Esophagus squamous epithelium (tissue), 5 donors: ENCODE measurements around the gene RABGEF1. TPM values are rescaled to one million over a fixed set of nuclear protein-coding genes. Genes with fewer than 3 reads are reported as not detected.

Source experiments
- DNase-seq: peaks from one replicate; lab custom pipeline; 2025; lab: John Stamatoyannopoulos, UW
- H3K27ac ChIP-seq, 4 donors: fragments of 200-600 bp; sonication (generic); one replicate each; pipeline ENCODE4 v1.5.1; 2016 to 2019; ENCODE audit warnings: mild to moderate bottlenecking in 1 of 4
- H3K27me3 ChIP-seq, 4 donors: fragments of 200-600 bp; sonication (generic); 1 replicate in 3 of 4; 2 replicates in 1 of 4; pipeline versions ENCODE4 v1.5.1 to v1.6.0; 2017 to 2021; ENCODE audit warnings: antibody characterized with exemption in 1 of 4
- H3K36me3 ChIP-seq, 3 donors: fragments of 200-600 bp; sonication (generic); one replicate each; pipeline ENCODE4 v1.5.1; 2016 to 2019
- H3K4me1 ChIP-seq, 3 donors: fragments of 200-600 bp; sonication (generic); one replicate each; pipeline ENCODE4 v1.5.1; 2017 to 2019
- H3K4me3 ChIP-seq, 4 donors: fragments of 200-600 bp; sonication (generic); 1 replicate in 3 of 4; 2 replicates in 1 of 4; pipeline ENCODE4 v1.5.1; 2016 to 2019; ENCODE audit warnings: mild to moderate bottlenecking in 2 of 4, moderate library complexity in 1 of 4
- H3K9me3 ChIP-seq, 3 donors: fragments of 200-600 bp; sonication (generic); one replicate each; pipeline ENCODE4 v1.5.1; 2016 to 2019
- POLR2A ChIP-seq, 4 donors: fragments of 450-650 bp; IDR thresholded peaks; one replicate each; pipeline ENCODE4 v1.6.1; 2017; ENCODE audit warnings: antibody characterized with exemption in 4 of 4, mild to moderate bottlenecking in 4 of 4, moderate library complexity in 3 of 4
- WGBS, 2 donors: methylation state at CpG; one replicate each; pipeline ENCODE4 v1.1.5; 2018; 5-methylcytosine and 5-hydroxymethylcytosine counted together
- intact Hi-C: fragments of 100-400 bp; cut with DNase I; formaldehyde crosslinking; loops from one replicate; pipeline ENCODE4 v1.15.0; 2022
- total RNA-seq, 4 donors: library from RNA; depleted of rRNA; stranded (reverse); fragments of >200 nt; gene quantifications; one replicate each; pipeline ENCODE4 v1.1.0, GENCODE V29; 2016
- TF ChIP-seq, protein P1 (sequence below), 6 experiments: fragments of 450-650 bp in 4 of 6; fragments of 200-600 bp in 2 of 6; sonication (generic) in 2 of 6; IDR thresholded peaks; one replicate each; pipeline ENCODE4 v1.5.1; 2016 to 2019; ENCODE audit warnings: antibody characterized with exemption in 6 of 6, mild to moderate bottlenecking in 4 of 6, moderate library complexity in 4 of 6
- donor health status: DM: yes; HTN: yes; CAD: no.

RABGEF1 gene
- total RNA-seq, 4 donors from 2014 or later = 27.8 to 48.9 (median 33.5) TPM

DNA sequence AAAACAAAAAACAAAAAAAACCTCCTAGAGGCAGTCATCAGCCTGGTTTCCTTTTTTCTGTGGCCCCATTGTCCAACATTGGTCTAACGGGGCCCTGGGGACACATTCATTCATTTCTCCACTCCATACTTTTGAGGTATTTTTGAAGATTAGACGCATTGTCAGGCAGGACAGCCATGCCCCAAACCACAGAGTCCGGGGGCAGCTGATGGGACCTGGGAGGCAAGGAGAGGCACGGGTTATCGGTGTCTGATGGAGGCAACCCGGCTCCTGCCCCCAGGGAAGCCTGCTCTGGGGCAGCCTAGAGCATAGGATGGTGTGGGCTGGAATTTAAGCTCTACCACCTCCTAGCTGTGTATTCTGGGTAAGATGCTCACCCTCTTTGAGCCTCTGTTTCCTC, 6.5 kb upstream of the RABGEF1 start:
- H3K36me3 ChIP-seq = peaks cover 0 to 29% (median 0%) of the 10 kb centered on the region in 3 donors
- no peak overlapping the region for H3K4me3 ChIP-seq
- TF ChIP-seq, protein P1, sequence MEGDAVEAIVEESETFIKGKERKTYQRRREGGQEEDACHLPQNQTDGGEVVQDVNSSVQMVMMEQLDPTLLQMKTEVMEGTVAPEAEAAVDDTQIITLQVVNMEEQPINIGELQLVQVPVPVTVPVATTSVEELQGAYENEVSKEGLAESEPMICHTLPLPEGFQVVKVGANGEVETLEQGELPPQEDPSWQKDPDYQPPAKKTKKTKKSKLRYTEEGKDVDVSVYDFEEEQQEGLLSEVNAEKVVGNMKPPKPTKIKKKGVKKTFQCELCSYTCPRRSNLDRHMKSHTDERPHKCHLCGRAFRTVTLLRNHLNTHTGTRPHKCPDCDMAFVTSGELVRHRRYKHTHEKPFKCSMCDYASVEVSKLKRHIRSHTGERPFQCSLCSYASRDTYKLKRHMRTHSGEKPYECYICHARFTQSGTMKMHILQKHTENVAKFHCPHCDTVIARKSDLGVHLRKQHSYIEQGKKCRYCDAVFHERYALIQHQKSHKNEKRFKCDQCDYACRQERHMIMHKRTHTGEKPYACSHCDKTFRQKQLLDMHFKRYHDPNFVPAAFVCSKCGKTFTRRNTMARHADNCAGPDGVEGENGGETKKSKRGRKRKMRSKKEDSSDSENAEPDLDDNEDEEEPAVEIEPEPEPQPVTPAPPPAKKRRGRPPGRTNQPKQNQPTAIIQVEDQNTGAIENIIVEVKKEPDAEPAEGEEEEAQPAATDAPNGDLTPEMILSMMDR (IDR thresholded peaks at IDR 0.05) = no peak
- TF ChIP-seq POLR2A (IDR thresholded peaks at IDR 0.05) = no peak
- H3K27me3 ChIP-seq = no peaks in the 10 kb centered on the region
- H3K27ac ChIP-seq = no peak overlapping the region
- DNase-seq = no peak
- 93 to 94% methylated on average over 6 of the region's 6 CpGs for WGBS, 2 donors
- H3K9me3 ChIP-seq = peaks cover 0 to 8% (median 0%) of the 10 kb centered on the region in 3 donors
- intact Hi-C loops = loop anchor here (10.0 kb wide), 1 partner anchor 49 kb away; no protein-coding TSS in a partner anchor
- H3K4me1 ChIP-seq = peaks cover 0 to 27% (median 0%) of the 10 kb centered on the region in 3 donors

- Histone ChIP-seq H3K4me1 (peaks cover 3 to 37% (median 4%) of the 10 kb centered on the region in 3 donors), H3K4me3 (no peak overlapping the region), H3K9me3 (peaks cover 0 to 8% (median 0%) of the 10 kb centered on the region in 3 donors), H3K27me3 (no peaks in the 10 kb centered on the region), H3K36me3 (peaks cover 0 to 22% (median 0%) of the 10 kb centered on the region in 3 donors), H3K27ac (no peak overlapping the region)
- intact Hi-C loops = loop anchor here (10.0 kb wide), 1 partner anchor 50 kb away; no protein-coding TSS in a partner anchor
- TF ChIP-seq, protein P1 (IDR thresholded peaks at IDR 0.05) = no peak
- TF ChIP-seq POLR2A (IDR thresholded peaks at IDR 0.05) = no peak
- WGBS, 2 donors = 79 to 93% methylated on average over 3 of the region's 3 CpGs
- no peak for DNase-seq
These were observed 5.4 kb upstream of the RABGEF1 start for GRCh38 chr7:66735154-66735553.

- no peak overlapping the region for H3K27ac ChIP-seq
- no peaks in the 10 kb centered on the region for H3K27me3 ChIP-seq
- TF ChIP-seq, protein P1 (IDR thresholded peaks at IDR 0.05) = no peak
- no peak for TF ChIP-seq POLR2A (IDR thresholded peaks at IDR 0.05)
- H3K9me3 ChIP-seq = peaks cover 0 to 8% (median 0%) of the 10 kb centered on the region in 3 donors
- peaks cover 3 to 37% (median 4%) of the 10 kb centered on the region in 3 donors for H3K4me1 ChIP-seq
- H3K4me3 ChIP-seq = no peak overlapping the region
- WGBS, 2 donors = 83 to 93% methylated on average over 1 of the region's 1 CpG
- peaks cover 0 to 22% (median 0%) of the 10 kb centered on the region in 3 donors for H3K36me3 ChIP-seq
- intact Hi-C loops = loop anchor here (10.0 kb wide), 1 partner anchor 51 kb away; no protein-coding TSS in a partner anchor
- DNase-seq = no peak
These were observed 4.7 kb upstream of the RABGEF1 start for GRCh38 chr7:66735850-66736249.

- no peak for TF ChIP-seq POLR2A (IDR thresholded peaks at IDR 0.05)
- TF ChIP-seq, protein P1 (IDR thresholded peaks at IDR 0.05) = no peak
- no peak overlapping the region for H3K4me3 ChIP-seq
- H3K4me1 ChIP-seq = peaks cover 8 to 44% (median 9%) of the 10 kb centered on the region in 3 donors
- H3K9me3 ChIP-seq = peaks cover 0 to 8% (median 0%) of the 10 kb centered on the region in 3 donors
- DNase-seq = no peak
- H3K36me3 ChIP-seq = peaks cover 0 to 22% (median 0%) of the 10 kb centered on the region in 3 donors
- intact Hi-C loops = loop anchor here (10.0 kb wide), 1 partner anchor 52 kb away; no protein-coding TSS in a partner anchor
- no peaks in the 10 kb centered on the region for H3K27me3 ChIP-seq
- 87 to 94% methylated on average over 6 of the region's 6 CpGs for WGBS, 2 donors
- H3K27ac ChIP-seq = no peak overlapping the region
These were observed 3.6 kb upstream of the RABGEF1 start for GRCh38 chr7:66736892-66737291.

DNA sequence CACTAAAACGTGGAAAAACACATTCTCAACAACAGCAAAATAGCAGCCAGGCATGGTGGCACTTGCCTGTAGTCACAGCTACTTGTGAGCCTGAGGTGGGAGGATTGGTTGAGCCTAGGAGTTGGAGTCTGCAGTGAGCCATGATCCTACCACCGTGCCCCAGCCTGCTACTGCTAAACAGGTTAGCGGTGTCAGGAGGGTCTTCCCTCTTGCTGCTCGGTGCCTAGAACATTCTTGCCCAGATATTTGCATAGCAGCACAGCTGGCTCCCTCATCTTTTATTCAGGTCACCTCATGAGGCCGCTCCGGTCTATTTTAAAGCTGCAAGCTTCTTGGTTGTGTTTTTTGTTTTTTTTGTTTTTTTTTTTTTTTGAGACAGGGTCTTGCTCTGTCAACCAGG, 2.9 kb upstream of the RABGEF1 start:
- Histone ChIP-seq H3K27ac (no peak overlapping the region), H3K27me3 (no peaks in the 10 kb centered on the region), H3K9me3 (peaks cover 0 to 8% (median 0%) of the 10 kb centered on the region in 3 donors), H3K36me3 (peaks cover 0 to 22% (median 0%) of the 10 kb centered on the region in 3 donors), H3K4me1 (peaks cover 9 to 51% (median 11%) of the 10 kb centered on the region in 3 donors), H3K4me3 (no peak overlapping the region)
- intact Hi-C loops = loop anchor here (10.0 kb wide), 1 partner anchor 53 kb away; no protein-coding TSS in a partner anchor
- TF ChIP-seq, protein P1 (IDR thresholded peaks at IDR 0.05) = no peak
- TF ChIP-seq POLR2A (IDR thresholded peaks at IDR 0.05) = no peak
- DNase-seq = no peak
- WGBS, 2 donors = 64 to 74% methylated on average over 6 of the region's 6 CpGs
